Uterus (tissue), 4 donors: Measurements from ENCODE around the gene NUBP1. TPM values are rescaled to one million over a fixed set of nuclear protein-coding genes. Genes with fewer than 3 reads are reported as not detected.

Source experiments
- DNase-seq, 2 donors: peaks; one replicate each; pipeline ENCODE4 v3.0.0-alpha.2; 2019 to 2020
- H3K27ac ChIP-seq, 2 donors: fragments of 200-600 bp; sonication (generic); 1 replicate in 1 of 2; 2 replicates in 1 of 2; pipeline ENCODE4 v1.5.1; 2016 to 2018
- H3K27me3 ChIP-seq, 2 donors: fragments of 200-600 bp; sonication (generic); one replicate each; pipeline ENCODE4 v1.5.1; 2018 to 2019; ENCODE audit warnings: control low read depth in 1 of 2
- H3K36me3 ChIP-seq, 2 donors: fragments of 200-600 bp; sonication (generic); one replicate each; pipeline ENCODE4 v1.5.1; 2019; ENCODE audit warnings: control low read depth in 1 of 2
- H3K4me1 ChIP-seq, 2 donors: fragments of 200-600 bp; sonication (generic); one replicate each; pipeline ENCODE4 v1.5.1; 2018 to 2019; ENCODE audit warnings: control low read depth in 1 of 2
- H3K4me3 ChIP-seq, 2 donors: fragments of 200-600 bp; sonication (generic); 1 replicate in 1 of 2; 2 replicates in 1 of 2; pipeline ENCODE4 v1.5.1; 2018 to 2019; ENCODE audit warnings: mild to moderate bottlenecking in 1 of 2
- H3K9me3 ChIP-seq, 2 donors: fragments of 200-600 bp; sonication (generic); one replicate each; pipeline ENCODE4 v1.5.1; 2019; ENCODE audit warnings: control low read depth in 1 of 2
- CTCF ChIP-seq, 4 experiments: fragments of 200-600 bp in 2 of 4; fragments of 450-650 bp in 2 of 4; sonication (generic) in 2 of 4; IDR thresholded peaks; one replicate each; pipeline ENCODE4 v1.5.1; 2016 to 2019; ENCODE audit warnings: antibody characterized with exemption in 4 of 4, mild to moderate bottlenecking in 2 of 4, moderate library complexity in 1 of 4
- POLR2A ChIP-seq, 2 donors: fragments of 450-650 bp; IDR thresholded peaks; one replicate each; pipeline ENCODE4 v1.6.1; 2016; ENCODE audit warnings: antibody characterized with exemption in 2 of 2, mild to moderate bottlenecking in 1 of 2, moderate library complexity in 1 of 2
- intact Hi-C: fragments of 100-400 bp; cut with DNase I; formaldehyde crosslinking; loops from one replicate; pipeline ENCODE4 v1.15.1; 2023; ENCODE audit warnings: low total_unique reads
- total RNA-seq, 4 donors: library from RNA; depleted of rRNA in 3 of 4; stranded (reverse); fragments of >200 nt in 3 of 4; gene quantifications; one replicate each; pipeline versions ENCODE4 v1.1.0 to v1.2.4, GENCODE V29; 2014 to 2023
- donor health status: DM: yes; HTN: yes; CAD: no.

Gene NUBP1
- total RNA-seq, 4 donors from 2014 or later = 13.8 to 46.2 (median 26.7) TPM

GRCh38 chr16:10751291-10751697 lies 7.7 kb downstream of the NUBP1 start:
- TF ChIP-seq CTCF (IDR thresholded peaks at IDR 0.05) (no peak), POLR2A (IDR thresholded peaks at IDR 0.05) (no peak)
- Histone ChIP-seq H3K4me1 (no peaks in the 10 kb centered on the region), H3K9me3 (no peaks in the 10 kb centered on the region), H3K36me3 (no peaks in the 10 kb centered on the region), H3K27ac (no peak overlapping the region), H3K4me3 (no peak overlapping the region), H3K27me3 (no peaks in the 10 kb centered on the region)
- DNase-seq = no peak
- intact Hi-C loops = no loop called here

GRCh38 chr16:10752843-10753523 lies 9.3 kb downstream of the NUBP1 start:
- intact Hi-C loops = no loop called here
- no peaks in the 10 kb centered on the region for H3K36me3 ChIP-seq
- H3K4me1 ChIP-seq = no peaks in the 10 kb centered on the region
- no peak for DNase-seq
- H3K27me3 ChIP-seq = no peaks in the 10 kb centered on the region
- TF ChIP-seq POLR2A (IDR thresholded peaks at IDR 0.05) = no peak
- no peak for TF ChIP-seq CTCF (IDR thresholded peaks at IDR 0.05)
- H3K4me3 ChIP-seq = no peak overlapping the region
- H3K27ac ChIP-seq = no peak overlapping the region
- H3K9me3 ChIP-seq = no peaks in the 10 kb centered on the region

GRCh38 chr16:10753670-10754069 lies 10.0 kb downstream of the NUBP1 start:
- no peak overlapping the region for H3K27ac ChIP-seq

GRCh38 chr16:10754941-10755340 lies 11.3 kb downstream of the NUBP1 start:
- H3K4me1 ChIP-seq = no peaks in the 10 kb centered on the region
- intact Hi-C loops = no loop called here
- H3K4me3 ChIP-seq = no peak overlapping the region
- DNase-seq = no peak
- no peak overlapping the region for H3K27ac ChIP-seq
- H3K36me3 ChIP-seq = no peaks in the 10 kb centered on the region
- H3K9me3 ChIP-seq = no peaks in the 10 kb centered on the region
- H3K27me3 ChIP-seq = no peaks in the 10 kb centered on the region
- TF ChIP-seq POLR2A (IDR thresholded peaks at IDR 0.05) = no peak
- TF ChIP-seq CTCF (IDR thresholded peaks at IDR 0.05) = no peak

More at GRCh38 chr16:10753670-10754069, 10.0 kb downstream of the NUBP1 start:
- H3K4me3 ChIP-seq = no peak overlapping the region
- H3K27me3 ChIP-seq = no peaks in the 10 kb centered on the region
- H3K4me1 ChIP-seq = no peaks in the 10 kb centered on the region
- no peak for TF ChIP-seq CTCF (IDR thresholded peaks at IDR 0.05)
- no peak for TF ChIP-seq POLR2A (IDR thresholded peaks at IDR 0.05)
- intact Hi-C loops = no loop called here
- no peak for DNase-seq
- H3K36me3 ChIP-seq = no peaks in the 10 kb centered on the region
- no peaks in the 10 kb centered on the region for H3K9me3 ChIP-seq

GRCh38 chr16:10756574-10756973 lies 12.9 kb downstream of the NUBP1 start:
- no peaks in the 10 kb centered on the region for H3K4me1 ChIP-seq
- no peaks in the 10 kb centered on the region for H3K36me3 ChIP-seq
- H3K27me3 ChIP-seq = no peaks in the 10 kb centered on the region
- intact Hi-C loops = no loop called here
- H3K9me3 ChIP-seq = no peaks in the 10 kb centered on the region
- H3K4me3 ChIP-seq = no peak overlapping the region
- H3K27ac ChIP-seq = no peak overlapping the region
- DNase-seq = no peak
- no peak for TF ChIP-seq POLR2A (IDR thresholded peaks at IDR 0.05)
- TF ChIP-seq CTCF (IDR thresholded peaks at IDR 0.05) = no peak
